ENCODE results near the gene TEX54.
"Not testable (repeated sequence)": the region's sequence is repeated elsewhere in the genome, so short reads cannot be mapped to it uniquely, and the experiment has no call there.

The TEX54 gene

GRCh38 chr11:62832336-62833234, at the start of gene TEX54:
TSS of gene TEX54 (minus strand) at chr11:62832841.
- peak; percentile 18 for DNase-seq

- no peak for DNase-seq
Measured at GRCh38 chr11:62882431-62882749, 49.7 kb upstream of the TEX54 start.

- DNase-seq: peak; percentile 97
Measured at GRCh38 chr11:62881579-62882430, 49.2 kb upstream of the TEX54 start.

GRCh38 chr11:62880803-62881578, 48.4 kb upstream of the TEX54 start, which contains the start of gene SLC3A2:
TSS of gene SLC3A2 (plus strand) at chr11:62880896. CDS start at chr11:62881024, 128 bp downstream.
- DNase-seq: peak; percentile 85

- DNase-seq: peak; percentile 78
Measured at GRCh38 chr11:62880231-62880802, 47.7 kb upstream of the TEX54 start.

- DNase-seq: no peak
Measured at GRCh38 chr11:62879235-62879978, 46.8 kb upstream of the TEX54 start.

- DNase-seq: no peak
Measured at GRCh38 chr11:62876712-62877111, 44.1 kb upstream of the TEX54 start.

GRCh38 chr11:62875698-62876478, 43.2 kb upstream of the TEX54 start:
- no peak for DNase-seq

GRCh38 chr11:62874851-62875250, 42.2 kb upstream of the TEX54 start:
- DNase-seq: no peak

GRCh38 chr11:62865635-62866034, 33.0 kb upstream of the TEX54 start:
- DNase-seq: no peak

GRCh38 chr11:62863687-62864335, 31.2 kb upstream of the TEX54 start:
- no peak for DNase-seq

GRCh38 chr11:62861564-62862192, 29.0 kb upstream of the TEX54 start:
- DNase-seq: not testable (repeated sequence)

GRCh38 chr11:62860835-62861563, 28.4 kb upstream of the TEX54 start:
- DNase-seq: no peak

- not testable (repeated sequence) for DNase-seq
Measured at GRCh38 chr11:62859281-62859703, 26.7 kb upstream of the TEX54 start.

- DNase-seq: no peak
Measured at GRCh38 chr11:62858201-62858600, 25.6 kb upstream of the TEX54 start.

- DNase-seq: peak; percentile 49
Measured at GRCh38 chr11:62857541-62857982, 24.9 kb upstream of the TEX54 start.

GRCh38 chr11:62856333-62856895, 23.8 kb upstream of the TEX54 start:
- no peak for DNase-seq

- peak; percentile 97 for DNase-seq
Measured at GRCh38 chr11:62855571-62856332, 23.1 kb upstream of the TEX54 start.
